ENCODE measurements around the gene AIRE. TPM values are rescaled to one million over a fixed set of nuclear protein-coding genes. Genes with fewer than 3 reads are reported as not detected.

The AIRE gene
- total and polyA plus RNA-seq, 9 donors = not detected

GRCh38 chr21:44333509-44334328 lies 48.0 kb downstream of the AIRE start:
- no peaks in the 10 kb centered on the region for H3K9me3 ChIP-seq
- no peaks in the 10 kb centered on the region for H3K27me3 ChIP-seq
- no peak overlapping the region for H3K4me3 ChIP-seq
- DNase-seq = peak in 1 of 5 donors; percentile 39
- WGBS, 3 donors = 88 to 91% (median 90%) methylated on average over 45 of the region's 45 CpGs
- no peak for TF ChIP-seq POLR2A (IDR thresholded peaks at IDR 0.05)
- no peak overlapping the region for H3K27ac ChIP-seq
- H3K4me1 ChIP-seq (ENCODE audit: insufficient read depth) = peaks cover 4% of the 10 kb centered on the region
- no peaks in the 10 kb centered on the region for H3K36me3 ChIP-seq
- intact Hi-C loops (cut with DNase I) = loop anchor here in 2 of 4 donors (2.0 to 10.0 kb wide), 3 partner anchors 25 to 931 kb away; partner anchors contain the start of gene UBE2G2 (in 1 of the 2)

- H3K36me3 ChIP-seq = no peaks in the 10 kb centered on the region
- H3K27me3 ChIP-seq = no peaks in the 10 kb centered on the region
- TF ChIP-seq EP300 (IDR thresholded peaks at IDR 0.05) (no peak), POLR2A (IDR thresholded peaks at IDR 0.05) (no peak), CTCF (IDR thresholded peaks at IDR 0.05) (no peak)
These were observed 48.8 kb downstream of the AIRE start for GRCh38 chr21:44334329-44335030.

GRCh38 chr21:44335266-44336059 lies 49.8 kb downstream of the AIRE start:
- H3K27me3 ChIP-seq = no peaks in the 10 kb centered on the region
- H3K4me1 ChIP-seq (ENCODE audit: insufficient read depth) = peaks cover 4% of the 10 kb centered on the region
- H3K27ac ChIP-seq = no peak overlapping the region
- DNase-seq = peak in 1 of 5 donors; percentile 29
- 84 to 94% (median 92%) methylated on average over 19 to 24 of the region's 24 CpGs for WGBS, 3 donors
- H3K4me3 ChIP-seq = no peak overlapping the region
- no peaks in the 10 kb centered on the region for H3K9me3 ChIP-seq
- intact Hi-C loops (cut with DNase I) = loop anchor here in 2 of 4 donors (2.0 to 10.0 kb wide), 4 partner anchors 27 to 929 kb away; partner anchors contain the start of gene UBE2G2 (in 1 of the 2)
- no peaks in the 10 kb centered on the region for H3K36me3 ChIP-seq
- TF ChIP-seq CTCF (IDR thresholded peaks at IDR 0.05) = no peak
- no peak for TF ChIP-seq EP300 (IDR thresholded peaks at IDR 0.05)
- no peak for TF ChIP-seq POLR2A (IDR thresholded peaks at IDR 0.05)

More at GRCh38 chr21:44334329-44335030, 48.8 kb downstream of the AIRE start:
- H3K4me1 ChIP-seq (ENCODE audit: insufficient read depth) = peaks cover 4% of the 10 kb centered on the region
- H3K4me3 ChIP-seq = no peak overlapping the region
- DNase-seq = peak in 1 of 5 donors; percentile 21
- WGBS, 3 donors = 83 to 89% (median 87%) methylated on average over 24 to 26 of the region's 26 CpGs
- H3K9me3 ChIP-seq = no peaks in the 10 kb centered on the region
- H3K27ac ChIP-seq = no peak overlapping the region
- intact Hi-C loops (cut with DNase I) = loop anchor here in 2 of 4 donors (2.0 to 10.0 kb wide), 4 partner anchors 26 to 930 kb away; partner anchors contain the start of gene UBE2G2 (in 1 of the 2)

GRCh38 chr21:44337449-44337848 lies 51.8 kb downstream of the AIRE start:
- no peak overlapping the region for H3K4me3 ChIP-seq
- TF ChIP-seq POLR2A (IDR thresholded peaks at IDR 0.05) (no peak), CTCF (IDR thresholded peaks at IDR 0.05) (no peak), EP300 (IDR thresholded peaks at IDR 0.05) (no peak)
- H3K27me3 ChIP-seq = no peaks in the 10 kb centered on the region
- H3K4me1 ChIP-seq (ENCODE audit: insufficient read depth) = peaks cover 4% of the 10 kb centered on the region
- H3K27ac ChIP-seq = no peak overlapping the region
- intact Hi-C loops (cut with DNase I) = loop anchor here in 1 of 4 donors (5.0 to 10.0 kb wide), 3 partner anchors 40 to 927 kb away; partner anchors contain the start of gene UBE2G2
- WGBS, 3 donors = 28 to 40% (median 35%) methylated on average over 3 of the region's 3 CpGs
- H3K36me3 ChIP-seq = no peaks in the 10 kb centered on the region
- DNase-seq = no peak
- no peaks in the 10 kb centered on the region for H3K9me3 ChIP-seq

All from ovary (tissue), 9 donors.